Activated CD4-positive, alpha-beta T cell treated with anti-CD3 and anti-CD28 coated beads for 1 hour (primary cell): Measurements from ENCODE around the gene CTIF.
"Not testable (repeated sequence)": the region's sequence is repeated elsewhere in the genome, so short reads cannot be mapped to it uniquely, and the experiment has no call there.

Source experiments
- DNase-seq: peaks from one replicate; pipeline ENCODE4 v3.0.0-alpha.2; 2020

Gene CTIF

GRCh38 chr18:48860269-48861180 lies 321.7 kb downstream of the CTIF start:
- DNase-seq: no peak

DNA sequence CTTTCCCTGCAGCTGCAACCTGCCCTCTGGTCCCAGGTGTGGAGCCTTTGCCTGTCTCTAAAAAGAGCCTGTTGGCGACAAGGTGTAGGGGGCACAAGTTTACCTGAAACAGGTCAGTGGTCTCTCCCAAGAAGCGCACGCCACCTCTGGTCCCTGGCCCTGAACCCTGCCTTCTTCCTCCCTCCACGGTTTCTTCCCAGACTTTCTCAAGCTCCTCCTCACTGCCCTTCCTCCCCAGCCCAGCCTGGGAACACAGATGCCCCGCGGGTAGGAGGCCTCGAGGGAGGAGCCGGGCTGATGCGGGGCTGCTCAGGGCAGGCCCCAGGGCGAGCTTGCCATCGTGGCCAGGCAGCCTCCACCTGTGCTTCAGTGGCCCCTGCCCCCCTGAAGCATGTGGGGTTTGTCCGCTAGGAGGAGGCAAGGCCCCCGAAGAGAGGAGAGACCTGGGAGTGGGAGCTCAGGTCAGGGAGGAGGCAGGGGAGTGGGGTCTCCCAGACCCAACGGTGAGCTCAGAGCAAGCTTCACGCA lies 322.4 kb downstream of the CTIF start:
- no peak for DNase-seq

- DNase-seq: no peak
These were observed 323.3 kb downstream of the CTIF start for GRCh38 chr18:48862132-48862531.

- DNase-seq: no peak
These were observed 323.9 kb downstream of the CTIF start for GRCh38 chr18:48862678-48863270.

DNA sequence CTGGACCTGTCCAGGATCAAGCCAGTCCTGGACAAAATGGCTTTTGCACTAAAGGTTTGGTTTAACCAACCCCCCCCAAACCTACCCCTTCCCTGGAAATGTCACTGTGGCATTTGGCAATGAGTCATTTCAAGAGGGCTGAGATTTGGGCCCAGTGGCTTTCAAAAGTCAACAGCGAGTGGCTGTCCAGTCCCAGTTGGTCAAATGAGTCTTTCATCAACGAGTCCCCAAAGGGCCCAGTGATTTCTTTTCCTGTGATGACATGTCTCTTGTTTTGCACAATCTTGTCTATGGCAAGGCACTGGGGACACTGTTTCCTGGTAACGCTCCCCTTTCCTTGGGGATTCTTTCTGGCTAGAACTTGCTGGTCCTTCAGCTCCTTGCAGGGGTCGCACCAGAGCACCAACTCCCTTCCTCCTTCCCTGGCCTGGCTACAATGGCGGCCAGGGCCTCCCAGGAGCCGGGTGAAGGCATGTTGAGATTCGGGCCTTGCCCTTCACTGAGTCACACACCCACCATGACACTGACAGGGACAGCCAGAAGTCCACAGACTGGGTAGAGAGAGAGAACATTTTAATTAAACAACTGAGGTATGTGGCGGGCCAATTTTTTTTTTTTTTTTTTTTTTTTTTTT lies 324.7 kb downstream of the CTIF start:
- DNase-seq: no peak

- no peak for DNase-seq
These were observed 326.0 kb downstream of the CTIF start for GRCh38 chr18:48864876-48865275.

DNA sequence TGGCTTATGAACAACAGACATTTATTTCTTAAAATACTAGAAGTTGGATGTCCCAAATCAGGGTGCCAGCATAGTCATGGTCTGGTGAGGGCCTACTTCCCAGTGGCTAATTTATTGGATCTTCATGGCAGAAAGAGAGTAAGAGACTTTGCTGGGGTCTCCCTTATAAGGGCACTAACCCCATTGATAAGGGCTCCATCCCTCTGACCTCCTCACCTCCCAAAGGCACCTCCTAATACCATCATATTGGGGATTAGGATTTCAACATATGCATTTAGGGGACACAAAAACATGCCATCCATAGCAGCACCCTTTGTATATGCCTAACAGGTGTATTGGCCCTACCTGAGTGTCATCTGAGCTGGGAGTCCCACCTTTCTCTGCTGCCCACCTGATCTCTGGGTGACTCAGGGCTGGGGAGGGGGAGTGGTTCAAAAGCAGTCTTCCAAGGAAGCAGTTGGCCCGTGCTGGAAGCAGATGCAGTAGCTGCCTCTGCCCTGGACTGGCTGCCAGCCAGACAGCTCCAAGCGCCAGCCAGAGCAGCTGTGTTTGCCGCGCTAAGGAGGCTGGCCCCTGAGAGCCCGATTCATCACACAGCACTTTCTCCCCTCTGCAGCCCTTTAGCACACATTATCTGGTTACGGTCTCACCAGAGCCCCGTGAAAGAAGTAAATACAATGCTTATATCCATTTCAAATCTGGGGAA lies 327.4 kb downstream of the CTIF start:
- no peak for DNase-seq

- DNase-seq: no peak
These were observed 328.0 kb downstream of the CTIF start for GRCh38 chr18:48866856-48867255.

DNA sequence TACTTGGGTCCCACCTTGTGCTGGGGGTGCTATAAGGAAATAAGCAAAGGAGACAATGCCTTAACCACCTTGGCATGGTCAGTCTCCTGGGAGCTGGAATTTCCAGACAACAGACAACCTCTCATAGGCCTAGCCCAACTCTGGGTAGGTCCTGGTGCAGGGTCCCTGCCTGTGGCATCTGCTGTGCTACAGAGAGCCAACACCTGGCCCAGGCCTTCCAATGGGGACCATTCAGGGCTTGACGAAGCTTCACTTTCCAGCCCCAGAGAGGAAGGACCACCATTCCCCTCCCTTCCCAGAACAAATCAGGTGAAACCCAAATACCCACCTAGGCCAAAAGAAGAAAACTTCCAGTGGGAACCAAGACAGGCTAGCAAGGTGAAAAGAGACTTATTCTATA lies 329.1 kb downstream of the CTIF start:
- no peak for DNase-seq

- no peak for DNase-seq
These were observed 329.9 kb downstream of the CTIF start for GRCh38 chr18:48868468-48869466.

DNA sequence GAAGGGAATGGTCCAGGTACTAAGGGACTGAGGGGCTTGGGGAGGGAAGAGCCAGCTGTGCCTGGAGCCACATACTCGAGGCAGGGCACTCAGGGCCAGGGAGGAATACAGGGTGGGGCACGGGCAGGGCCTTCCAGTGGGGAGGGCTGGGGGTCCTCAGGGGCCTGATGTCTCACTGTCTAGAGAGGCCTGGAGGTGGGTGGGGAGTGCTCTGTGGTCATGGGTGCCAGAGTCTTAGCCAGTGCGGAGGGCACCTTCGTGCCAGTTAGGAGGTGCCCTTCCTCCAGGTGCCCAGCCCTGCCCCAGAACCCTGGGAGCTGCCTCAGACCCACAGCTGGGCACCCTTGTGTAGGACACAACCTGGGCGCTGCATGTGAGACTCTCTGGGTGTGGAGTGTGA lies 330.8 kb downstream of the CTIF start:
- DNase-seq: no peak

DNA sequence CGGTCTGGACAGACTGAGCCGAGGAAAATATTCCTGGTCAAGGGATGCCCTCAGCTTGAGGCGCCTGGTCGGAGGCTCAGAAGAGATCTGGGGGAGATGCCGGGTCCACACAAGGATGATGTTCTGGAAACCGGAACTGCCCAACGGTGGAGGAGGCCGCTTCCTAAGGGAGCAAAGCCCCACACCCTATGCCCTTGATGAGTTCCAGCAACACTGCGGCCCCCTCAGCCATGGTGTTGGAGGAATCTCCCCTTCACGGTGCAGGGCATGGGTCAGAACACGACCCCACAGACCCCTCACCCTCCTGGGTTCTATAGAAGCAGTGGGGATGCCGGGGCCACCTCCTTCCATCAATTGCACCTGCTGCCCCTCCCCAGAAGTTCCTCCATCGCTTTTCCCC lies 332.1 kb downstream of the CTIF start:
- not testable (repeated sequence) for DNase-seq

- no peak for DNase-seq
These were observed 332.7 kb downstream of the CTIF start for GRCh38 chr18:48871391-48872166.

DNA sequence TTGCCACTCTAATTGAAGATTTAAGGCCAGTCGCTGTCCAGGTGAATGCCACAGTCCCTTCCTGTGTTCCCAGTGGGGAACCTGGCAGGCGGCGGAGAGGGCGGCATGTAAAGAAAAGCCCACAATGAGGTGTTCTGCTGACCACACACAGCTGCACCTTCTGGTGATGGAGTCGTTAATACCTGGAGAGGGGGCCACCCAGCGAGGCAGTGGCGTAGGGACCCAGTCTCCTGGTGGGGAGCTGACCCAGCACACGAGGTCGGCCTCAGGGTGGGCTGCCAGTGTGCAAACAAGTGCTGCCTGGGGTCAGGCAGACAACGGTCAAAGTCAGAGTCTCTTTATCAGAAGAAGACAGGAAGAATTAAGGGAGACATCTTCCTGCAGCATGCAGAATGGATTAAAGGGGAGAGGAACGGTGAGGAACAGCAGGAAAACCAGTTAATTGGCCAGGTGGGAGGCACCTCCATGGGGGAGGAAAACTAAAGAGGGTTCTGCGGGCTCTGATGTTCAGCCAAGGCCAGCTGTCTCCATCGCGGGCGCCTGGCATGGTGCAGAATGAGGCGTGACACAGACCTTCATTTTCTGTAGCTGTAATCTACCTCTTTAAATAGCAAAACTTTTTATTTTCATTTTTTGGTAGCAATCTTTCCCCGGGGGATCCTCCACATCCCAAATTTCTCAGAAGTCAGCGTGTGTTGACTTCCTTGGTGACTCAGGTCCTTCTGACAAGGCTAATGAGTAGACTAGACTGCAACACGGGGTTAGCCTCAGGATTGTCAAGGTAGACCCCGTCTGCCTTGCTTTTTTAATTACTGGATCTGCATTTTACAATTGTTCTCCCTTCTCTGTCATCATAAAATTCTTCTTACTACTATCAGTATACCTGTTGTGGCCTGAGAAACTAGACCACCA lies 333.7 kb downstream of the CTIF start:
- no peak for DNase-seq

GRCh38 chr18:48874233-48874632 lies 335.4 kb downstream of the CTIF start:
- no peak for DNase-seq

GRCh38 chr18:48874701-48875162 lies 335.9 kb downstream of the CTIF start:
- DNase-seq: no peak

DNA sequence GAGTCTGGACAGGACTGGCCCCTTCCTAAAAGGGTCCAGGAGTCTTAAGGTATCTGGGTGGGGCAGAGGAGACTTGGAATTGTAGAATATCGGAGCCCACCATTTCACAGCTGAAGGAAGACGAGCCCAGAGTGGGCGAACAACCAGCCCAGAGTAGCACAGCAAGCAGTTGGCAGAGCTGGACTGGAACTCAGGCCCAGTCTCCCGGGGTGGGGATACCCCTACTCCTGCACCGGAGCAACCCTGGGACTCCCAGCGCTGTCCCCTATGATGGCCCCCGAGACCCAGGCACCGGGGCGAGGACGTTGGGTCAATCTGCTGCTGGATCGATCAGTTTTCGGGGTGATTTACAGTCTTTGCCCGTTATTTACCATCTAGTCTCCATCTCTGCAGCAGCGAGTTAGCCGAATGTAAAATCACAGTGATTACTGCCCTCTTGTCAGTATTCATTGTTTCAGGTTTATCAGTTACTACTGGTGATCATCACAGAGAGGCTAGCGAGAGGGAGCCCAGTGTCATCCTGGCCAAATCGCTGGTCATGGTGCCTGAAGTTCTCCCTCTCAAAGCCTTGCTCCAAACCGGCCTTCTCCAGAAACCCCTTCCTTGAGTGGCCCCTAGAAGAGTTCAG lies 336.6 kb downstream of the CTIF start:
- no peak for DNase-seq

- no peak for DNase-seq
These were observed 337.2 kb downstream of the CTIF start for GRCh38 chr18:48875942-48876511.

- DNase-seq: no peak
These were observed 337.8 kb downstream of the CTIF start for GRCh38 chr18:48876590-48876989.
